Ureter (tissue), 1 donor: Measurements from ENCODE around the gene MAML2. TPM values are rescaled to one million over a fixed set of nuclear protein-coding genes. Genes with fewer than 3 reads are reported as not detected.

Experiments used
- DNase-seq: peaks from one replicate; pipeline ENCODE4 v3.0.0-alpha.2; 2020; ENCODE audit warnings: low spot score
- total RNA-seq: library from RNA; stranded (reverse); gene quantifications from one replicate; pipeline ENCODE4 v1.2.4, GENCODE V29; 2023
- donor health status: DM: yes; HTN: yes; CAD: no.

The MAML2 gene
- total RNA-seq, 1 donor from 2014 or later, result 35.8 TPM

DNA sequence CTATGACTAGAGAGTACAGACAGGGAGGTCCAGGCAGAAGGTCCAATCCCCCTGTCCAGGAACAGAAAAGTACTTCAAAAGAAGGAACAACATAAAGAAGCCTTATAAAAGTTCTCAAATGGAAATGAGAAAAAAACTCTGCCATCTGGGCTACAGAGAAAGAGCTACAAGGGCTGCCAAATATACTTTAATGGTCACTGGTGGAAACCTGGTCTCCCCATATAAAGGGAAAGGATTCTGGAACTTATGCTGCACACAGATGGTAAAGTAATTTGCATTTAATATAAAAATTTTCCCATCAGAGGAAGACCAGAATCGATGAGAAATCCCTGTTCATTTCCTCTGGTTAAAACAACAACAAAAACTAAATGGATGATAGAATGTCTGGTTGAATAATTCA, 299.7 kb downstream of the MAML2 start:
- DNase-seq, result no peak

DNA sequence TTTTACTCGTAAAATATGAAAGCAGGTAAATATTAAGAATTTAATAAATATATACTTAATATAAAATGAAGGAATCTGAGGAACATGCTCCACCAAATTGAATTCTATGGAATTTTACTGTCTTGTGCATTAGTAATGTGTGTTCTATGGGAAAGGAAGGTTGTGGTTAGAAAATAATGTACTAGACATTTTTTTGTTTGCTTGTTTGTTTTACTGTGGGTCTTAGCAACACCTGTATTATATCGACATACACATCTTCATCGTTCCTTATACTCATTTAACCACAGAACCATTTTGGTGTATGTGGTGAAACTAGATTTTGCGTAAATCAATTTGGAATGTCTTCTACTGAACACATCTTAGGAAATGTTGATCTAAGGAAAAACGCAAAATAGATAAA, 304.9 kb downstream of the MAML2 start:
- no peak for DNase-seq

DNA sequence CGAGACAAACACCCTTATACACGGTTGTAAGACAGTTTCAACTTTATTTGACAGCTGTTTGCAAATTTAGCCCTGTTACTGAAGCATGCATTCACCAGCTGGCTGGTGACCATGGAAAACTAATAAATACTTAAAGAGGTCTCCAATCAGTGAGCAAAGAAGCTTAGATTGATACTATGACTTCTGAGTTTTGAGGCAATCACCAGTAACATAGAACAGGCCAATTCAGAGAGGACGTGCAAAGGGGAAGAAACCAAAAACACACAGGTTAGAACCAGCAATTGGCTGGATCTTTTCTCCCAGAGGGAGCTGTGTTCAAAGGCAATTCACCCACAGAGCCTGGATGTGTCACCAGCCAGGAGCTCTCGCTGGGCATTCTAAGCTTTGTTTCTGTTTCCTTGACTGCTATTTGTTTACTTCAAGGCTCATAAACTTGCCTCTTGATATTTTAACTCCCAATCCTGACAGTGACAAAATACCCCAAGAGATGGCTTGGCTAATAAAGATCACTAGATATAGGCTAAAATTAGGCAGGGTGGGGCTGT, 305.5 kb downstream of the MAML2 start:
- no peak for DNase-seq

DNA sequence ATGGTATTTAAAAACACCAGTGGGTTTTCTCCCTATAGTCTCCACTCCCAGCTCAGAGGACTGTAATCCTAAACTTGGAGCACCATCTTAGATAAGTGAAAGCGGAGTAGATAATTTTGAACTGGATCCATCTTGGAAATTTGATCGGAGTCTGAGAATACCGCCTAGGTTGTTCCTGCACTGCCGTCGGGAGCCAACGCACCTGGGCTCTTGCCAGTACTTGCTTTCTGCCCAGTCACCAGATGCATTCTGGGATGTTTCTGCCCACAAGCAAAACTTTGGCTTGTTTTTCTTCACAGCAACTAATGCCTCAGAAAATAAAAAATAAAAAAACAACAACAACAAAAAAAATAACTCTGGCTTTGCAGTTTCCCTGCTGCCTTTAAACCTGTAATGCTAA, 306.1 kb downstream of the MAML2 start:
- no peak for DNase-seq

DNA sequence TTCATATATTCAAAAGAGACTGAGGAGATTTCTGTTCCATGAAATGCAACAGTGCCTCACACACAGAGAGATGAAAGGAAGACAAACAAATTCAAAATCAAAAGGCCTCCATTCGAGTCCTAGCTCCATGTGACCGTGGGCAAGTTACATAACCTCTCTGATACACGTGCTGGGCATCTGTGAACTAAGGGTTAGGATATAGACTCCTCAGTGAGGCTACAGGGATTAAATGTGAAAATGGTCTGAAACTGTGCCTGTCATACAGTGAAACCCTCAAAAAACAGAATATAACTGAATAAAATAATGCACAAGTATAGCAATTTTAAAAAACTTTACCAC, 307.3 kb downstream of the MAML2 start:
- no peak for DNase-seq

DNA sequence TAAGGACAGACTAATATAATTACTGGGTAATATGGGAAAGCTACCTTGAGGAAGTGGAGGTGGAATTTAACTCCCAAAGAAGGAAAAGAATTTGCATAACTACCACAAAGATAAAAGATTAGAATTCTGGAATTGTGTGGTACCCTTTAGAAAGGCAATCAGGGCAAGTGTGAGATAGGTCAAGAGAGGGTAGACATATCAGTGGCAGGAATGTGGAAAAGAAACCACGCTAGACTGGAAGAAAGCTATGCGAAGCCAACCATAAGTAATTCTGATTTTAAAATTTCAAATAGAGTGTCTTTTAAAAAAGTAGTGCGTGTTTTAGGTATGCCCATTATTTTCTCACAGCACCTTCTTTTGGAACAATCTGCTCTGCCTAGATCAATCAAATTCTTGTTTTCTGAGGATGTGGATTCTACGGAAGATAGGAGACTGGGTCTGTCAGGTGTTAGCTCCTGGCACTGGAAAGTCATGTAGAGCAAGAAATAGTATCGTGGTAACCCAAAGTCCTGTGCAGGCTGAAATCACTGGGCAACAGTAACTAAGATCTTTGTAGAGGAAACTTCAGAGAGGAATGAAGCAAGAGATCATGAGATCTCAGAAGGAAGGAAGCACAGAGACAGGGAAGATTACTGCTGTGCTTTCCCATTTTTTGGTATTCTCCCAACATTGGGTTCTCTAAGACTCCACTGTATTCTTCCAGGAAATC, 307.8 kb downstream of the MAML2 start:
- no peak for DNase-seq

DNA sequence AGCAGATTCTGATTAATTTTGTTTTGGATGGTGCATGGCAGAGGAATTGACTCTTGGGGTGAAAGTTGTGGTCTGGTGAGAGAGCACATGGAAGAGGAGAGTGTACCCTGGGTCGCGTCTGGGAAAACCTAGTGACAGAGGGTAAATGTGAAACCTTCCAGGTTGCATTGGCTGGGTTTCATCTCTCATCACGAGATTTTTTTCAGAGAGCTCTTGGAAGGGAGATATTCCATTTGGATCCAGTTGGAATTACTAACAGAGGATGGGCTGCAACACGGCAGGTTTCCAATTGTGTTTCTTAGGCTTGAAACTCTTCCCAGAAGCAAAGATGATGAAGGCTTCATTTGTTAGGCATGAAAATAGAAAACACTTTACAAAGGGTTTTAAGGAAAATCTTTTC, 309.4 kb downstream of the MAML2 start:
- DNase-seq, result no peak

DNA sequence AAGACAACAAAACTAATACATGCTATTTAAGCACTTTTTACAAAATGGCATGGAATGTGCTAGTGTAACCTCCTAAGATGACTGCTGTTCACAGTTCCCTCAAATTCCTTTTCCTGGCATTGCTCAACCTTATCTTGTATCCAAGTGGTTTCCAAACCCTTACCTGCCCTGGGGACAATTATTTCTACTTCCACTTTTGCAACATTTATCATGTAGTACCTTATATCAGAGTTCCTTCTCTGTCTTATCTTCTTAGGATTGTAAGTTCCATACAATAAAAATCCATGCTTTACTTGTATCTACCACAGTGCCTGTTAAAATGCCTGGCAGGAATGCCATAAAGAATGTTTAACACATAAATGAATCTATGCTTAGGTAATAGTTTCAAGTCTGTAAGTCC, 309.9 kb downstream of the MAML2 start:
- no peak for DNase-seq

DNA sequence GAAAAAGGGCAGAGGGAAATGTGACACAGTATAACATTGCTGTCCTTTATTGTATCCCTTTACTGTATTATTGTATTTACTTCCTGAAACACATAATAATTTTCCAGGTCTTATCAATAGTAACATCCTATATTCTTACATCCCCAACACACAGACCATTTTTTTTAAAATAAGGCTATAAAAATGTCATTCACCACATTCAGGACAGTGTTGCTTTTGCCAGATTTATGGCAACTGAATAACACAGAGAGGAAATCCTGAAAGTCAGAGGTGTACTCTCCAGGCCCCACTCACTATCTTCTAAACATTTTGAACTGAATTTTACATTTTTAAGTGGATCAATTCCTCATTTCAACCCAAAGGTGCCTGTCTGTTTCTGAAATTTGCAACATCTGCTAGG, 314.2 kb downstream of the MAML2 start:
- no peak for DNase-seq

DNA sequence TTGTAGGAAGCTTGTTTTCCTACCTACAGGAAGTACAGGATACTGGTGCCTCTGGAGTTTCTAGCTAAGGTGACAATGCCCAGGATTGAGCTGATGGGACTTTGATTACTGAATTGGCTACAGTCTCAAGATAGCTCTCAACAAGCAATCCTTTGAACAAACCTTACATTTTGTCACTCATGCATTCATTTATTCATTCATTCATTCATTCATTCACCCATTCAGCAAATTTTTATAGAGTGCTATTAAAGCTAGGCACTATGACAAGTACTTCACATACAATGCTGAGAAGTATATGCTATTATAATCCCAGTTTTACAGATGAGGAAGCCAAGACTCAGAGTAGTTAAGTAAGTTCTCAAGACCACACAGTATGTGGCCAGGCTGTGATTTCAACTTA, 316.0 kb downstream of the MAML2 start:
- no peak for DNase-seq

DNA sequence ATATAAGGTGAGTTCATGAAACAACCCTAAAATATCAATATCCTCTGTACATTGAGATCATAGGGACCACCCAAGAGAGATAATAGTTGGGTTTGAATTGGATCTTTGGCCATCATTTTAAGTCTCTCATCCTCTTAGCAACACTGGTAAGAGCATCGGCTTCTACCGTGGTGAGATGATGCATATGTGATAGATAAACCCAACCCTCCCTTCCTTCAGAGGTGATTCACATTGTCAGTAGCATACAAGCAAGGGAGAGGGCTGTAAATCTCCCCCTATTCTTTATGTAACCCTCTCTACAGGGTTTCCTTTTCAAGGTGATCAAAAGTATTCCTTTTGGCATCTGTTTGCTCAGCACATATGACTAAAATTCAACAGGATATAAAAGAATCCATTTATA, 316.7 kb downstream of the MAML2 start:
- DNase-seq, result no peak

DNA sequence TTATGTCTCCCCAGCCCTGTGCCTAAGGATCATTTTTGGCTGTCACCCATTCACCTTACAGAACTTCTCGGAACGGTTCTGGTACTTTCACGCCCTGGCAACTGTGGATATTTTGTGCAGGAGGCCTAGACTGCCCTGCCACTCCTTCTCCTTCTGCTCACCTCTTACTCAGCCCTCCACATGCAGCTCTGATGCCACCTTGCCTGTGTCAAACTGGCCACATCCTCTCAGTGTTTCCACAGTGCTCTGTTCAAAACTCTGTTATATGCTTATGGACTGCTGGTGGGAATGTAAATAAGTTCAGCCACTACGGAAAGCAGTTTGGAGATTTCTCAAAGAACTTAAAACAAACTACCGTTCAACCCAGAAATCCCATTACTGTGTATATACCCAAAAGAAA, 318.3 kb downstream of the MAML2 start:
- no peak for DNase-seq

DNA sequence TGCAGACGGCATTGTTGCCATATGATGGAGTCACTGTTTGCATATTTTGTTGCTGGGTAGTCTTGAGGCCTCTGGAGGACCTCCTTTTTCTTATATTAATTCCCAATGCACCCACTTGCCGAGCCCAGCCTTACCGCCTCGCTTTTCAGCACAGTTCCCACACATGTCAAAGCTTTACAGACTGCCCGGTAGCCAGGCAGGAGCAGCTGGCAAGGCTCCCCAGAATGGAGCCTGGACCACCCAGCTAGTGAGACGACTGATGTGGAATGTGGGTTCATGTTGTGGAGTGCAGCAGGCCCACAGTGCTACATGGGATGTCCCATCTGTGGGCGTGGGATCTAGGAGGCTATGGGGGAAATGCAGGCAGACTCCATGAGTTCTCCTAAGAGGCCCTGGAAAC, 319.7 kb downstream of the MAML2 start:
- no peak for DNase-seq

DNA sequence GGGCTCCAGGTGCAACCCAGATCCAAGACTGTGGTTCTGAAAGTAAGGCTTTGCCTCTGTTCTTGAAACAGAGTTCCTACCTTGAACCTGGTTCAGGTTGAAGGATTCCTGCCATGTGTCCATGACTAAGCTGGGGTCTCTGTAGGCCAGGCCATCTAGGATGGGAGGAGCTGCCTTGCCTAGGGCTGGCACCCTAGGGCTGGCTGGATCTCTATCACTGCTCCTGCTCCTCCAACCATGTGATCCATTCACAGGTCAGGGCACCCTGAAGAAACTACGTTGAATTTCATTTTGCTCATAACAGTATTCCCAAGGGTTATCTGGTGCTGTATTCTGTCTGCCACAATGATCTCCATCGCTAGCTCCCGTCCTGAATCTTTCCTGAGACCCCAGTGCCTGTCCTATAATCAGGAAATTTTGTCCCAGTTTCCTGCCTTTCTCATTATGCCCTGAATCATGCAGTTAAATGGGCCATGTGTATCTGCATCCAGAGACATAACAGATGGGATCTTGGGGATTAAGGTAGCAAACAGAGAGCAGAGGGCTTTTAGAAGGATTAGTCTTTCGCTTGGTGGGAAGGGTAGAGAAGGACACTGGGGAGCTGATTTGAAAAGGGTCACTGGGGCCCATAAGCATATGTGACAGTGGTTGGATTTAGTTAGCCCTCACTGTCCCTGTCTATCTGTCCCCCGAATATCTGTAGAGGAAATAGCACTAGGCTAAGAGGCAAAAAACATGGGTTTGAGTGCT, 320.9 kb downstream of the MAML2 start:
- DNase-seq, result no peak

DNA sequence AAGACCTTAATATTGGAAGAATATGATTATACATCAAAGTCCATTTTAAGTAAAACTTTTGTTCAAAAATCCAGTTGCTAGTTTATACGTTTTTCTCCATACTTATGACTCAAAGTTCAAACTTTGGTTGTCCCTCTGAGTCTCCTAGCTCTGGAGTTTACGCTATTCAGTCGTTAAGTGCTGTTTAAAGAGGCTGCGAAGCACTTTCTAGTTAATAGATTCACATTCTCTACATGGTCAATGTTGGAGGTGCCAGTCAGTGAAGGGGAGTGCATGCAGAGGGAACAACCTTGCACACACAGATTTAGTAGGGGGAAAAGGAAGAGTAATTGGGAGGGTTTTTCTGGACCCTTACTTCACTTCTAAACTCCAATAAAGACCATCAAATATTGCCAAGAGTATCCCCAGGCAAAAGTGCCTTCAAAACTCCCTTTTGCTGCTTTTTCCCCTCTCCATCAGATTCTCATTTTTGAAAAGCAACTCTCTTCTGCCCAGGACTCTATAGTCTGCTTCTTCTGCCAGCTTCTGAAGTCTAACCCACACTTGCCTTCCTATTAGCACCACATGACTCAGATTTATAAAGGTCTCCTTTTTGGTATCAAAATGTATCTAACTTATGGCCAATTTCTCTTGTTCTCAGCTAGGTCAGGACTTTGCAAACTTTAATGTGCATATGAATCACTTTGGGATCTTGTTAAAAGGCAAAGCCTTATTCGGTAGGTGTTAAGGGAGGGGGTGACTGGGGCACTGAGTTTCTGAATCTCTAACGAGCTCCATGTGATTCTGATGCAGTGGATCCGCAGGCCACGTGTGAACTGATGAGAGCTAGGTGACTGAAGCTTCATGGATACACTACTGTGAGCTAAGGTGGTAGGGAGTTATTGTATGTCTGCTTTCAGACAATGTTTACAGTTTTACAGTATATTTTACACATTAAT, 322.9 kb downstream of the MAML2 start:
- DNase-seq, result no peak

DNA sequence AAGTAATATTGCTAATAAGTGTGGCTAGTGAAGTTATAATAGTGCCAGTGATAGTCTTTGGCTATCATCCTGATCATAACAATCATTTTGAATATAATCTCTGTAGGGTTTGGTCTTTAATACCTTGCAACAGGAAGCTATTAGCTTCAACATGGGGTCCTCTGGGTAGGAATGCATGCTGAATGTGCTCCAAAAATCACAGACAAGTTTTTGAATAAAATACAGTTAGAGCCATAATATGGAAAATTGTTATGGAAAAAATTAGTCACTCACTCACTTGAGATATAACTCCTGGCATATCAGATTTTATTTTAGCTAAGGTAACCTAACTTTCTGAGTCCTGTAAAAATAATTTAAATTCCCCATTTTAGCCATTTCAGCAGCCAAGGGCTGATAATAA, 323.7 kb downstream of the MAML2 start:
- no peak for DNase-seq

DNA sequence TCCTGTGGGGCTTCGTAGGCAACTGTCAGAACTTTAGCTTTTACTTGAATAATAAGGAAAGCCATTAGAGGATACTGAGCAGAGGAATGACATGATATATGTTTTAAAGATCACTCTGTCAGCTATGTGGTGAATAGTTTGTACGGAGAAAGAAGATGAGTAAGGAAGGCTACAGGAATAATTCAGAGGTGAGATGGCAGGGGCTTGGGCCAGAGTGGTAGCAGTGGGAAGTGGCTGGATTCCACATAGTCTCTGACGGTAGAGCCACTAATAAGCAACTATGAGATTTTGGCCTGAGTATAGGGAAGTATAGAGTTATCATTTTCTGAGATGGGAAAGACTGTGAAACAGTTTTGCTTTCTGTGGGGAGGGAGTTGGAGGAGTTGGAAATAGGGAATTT, 325.1 kb downstream of the MAML2 start:
- DNase-seq, result no peak

DNA sequence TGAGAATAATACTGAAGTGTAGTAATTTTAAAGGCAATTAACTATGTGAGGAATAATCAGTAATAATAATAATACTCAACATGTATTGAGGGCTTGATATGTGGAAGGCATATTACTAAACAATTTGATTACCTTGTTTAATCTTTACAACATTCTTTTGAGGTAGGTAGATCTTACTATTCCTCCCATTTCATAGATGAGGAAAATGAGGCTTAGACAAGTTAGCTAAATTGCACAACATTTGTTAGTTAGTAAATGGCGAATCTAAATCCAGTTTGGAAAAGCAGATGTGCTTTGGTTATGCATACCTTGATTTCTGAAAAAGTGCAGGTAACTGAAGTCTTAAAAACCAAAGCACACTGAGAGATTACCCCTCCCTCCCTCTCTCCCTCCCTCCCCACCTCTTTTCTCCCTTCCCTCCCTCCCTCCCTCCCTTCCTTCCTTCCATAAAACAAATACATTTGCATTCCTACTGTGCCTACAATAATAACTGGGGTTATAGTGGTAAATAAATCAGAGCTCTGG, 326.0 kb downstream of the MAML2 start:
- no peak for DNase-seq

DNA sequence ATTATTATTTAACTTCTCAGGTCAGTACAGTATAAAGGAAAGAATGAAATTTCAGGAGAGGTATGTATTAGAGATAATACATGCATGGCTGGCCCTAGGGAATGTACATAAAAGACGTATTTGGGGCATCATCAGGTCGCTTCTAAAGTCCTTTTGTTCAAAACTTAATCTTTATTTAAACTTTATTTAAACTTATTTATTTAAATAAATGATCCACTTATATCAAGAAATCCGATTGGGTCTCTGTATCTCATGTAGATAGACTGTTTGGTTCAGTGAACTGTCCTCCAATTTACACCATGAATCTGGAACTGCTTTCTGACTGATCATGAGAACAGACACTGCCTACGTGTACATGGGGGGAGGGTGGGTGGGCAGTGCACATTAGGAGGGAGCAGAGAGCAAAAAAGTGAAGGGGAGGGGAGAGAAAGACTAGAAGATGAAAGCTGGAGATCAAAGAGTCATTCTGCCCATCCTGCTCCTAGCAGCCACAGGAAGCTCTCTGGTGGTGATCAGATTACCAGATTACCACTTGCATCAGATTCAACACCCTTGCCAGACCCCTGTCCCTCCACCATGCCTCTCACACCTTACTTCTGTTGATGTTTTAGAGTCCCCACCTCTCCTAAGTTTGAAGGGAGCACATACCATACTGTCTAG, 327.0 kb downstream of the MAML2 start:
- no peak for DNase-seq

DNA sequence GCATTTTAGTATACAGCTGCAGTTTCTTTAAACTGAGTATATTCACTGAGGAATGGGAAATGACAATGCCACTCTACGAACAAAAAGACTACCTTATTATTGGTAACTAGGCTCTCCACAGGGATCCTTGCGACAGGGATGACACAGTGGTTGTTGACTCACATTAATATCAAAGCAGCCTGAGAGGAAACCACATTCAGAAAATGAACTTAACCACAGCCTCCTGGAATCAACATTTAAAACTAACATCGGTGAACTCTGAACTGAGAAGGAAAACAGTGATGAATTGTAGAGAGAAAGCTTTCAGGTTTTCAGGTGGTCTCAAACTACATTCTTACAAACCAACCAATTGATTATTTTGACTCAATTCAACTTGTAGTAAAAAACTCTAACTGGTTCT, 328.8 kb downstream of the MAML2 start:
- no peak for DNase-seq

DNA sequence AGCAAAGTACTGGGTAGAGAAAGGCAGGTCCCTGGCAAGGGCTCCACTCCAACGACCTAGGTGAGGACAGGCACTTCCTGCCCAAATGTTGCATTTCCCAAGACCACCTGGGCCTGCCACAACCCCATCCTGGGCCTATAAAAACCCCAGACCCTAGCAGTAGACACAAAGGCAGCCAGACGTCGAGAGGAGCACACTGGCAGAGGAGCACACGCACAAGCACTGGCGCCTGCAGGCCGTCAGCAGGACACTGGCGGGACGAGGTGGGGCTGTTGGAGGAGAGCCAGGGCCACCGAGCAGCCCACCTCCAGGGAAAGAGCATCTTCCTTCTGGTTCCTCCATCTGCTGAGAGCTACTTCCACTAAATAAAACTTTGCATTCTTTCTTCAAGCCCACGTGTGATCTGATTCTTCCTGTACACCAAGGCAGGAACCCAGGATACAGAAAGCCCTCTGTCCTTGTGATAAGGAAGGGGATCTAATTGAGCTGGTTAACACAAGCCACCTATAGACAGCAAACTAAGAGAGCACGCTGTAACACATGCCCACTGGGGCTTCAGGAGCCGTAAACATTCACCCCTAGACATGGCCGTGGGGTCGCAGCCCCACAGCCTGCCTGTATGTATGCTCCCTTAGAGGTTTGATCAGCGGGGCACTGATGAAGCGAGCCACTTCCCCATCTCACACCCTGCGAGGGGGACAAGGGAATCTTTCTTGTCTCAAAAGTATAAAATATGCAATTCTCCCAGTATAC, 329.4 kb downstream of the MAML2 start:
- no peak for DNase-seq
